Activated CD4-positive, CD25-positive, alpha-beta regulatory T cell treated with anti-CD3 and anti-CD28 coated beads, Interleukin-2, amount 50 U/mL, for 72 hours (primary cell): ENCODE data around the gene CLCN6.

Source experiments
- DNase-seq: peaks from one replicate; pipeline ENCODE4 v3.0.0; 2021

The CLCN6 gene

DNA sequence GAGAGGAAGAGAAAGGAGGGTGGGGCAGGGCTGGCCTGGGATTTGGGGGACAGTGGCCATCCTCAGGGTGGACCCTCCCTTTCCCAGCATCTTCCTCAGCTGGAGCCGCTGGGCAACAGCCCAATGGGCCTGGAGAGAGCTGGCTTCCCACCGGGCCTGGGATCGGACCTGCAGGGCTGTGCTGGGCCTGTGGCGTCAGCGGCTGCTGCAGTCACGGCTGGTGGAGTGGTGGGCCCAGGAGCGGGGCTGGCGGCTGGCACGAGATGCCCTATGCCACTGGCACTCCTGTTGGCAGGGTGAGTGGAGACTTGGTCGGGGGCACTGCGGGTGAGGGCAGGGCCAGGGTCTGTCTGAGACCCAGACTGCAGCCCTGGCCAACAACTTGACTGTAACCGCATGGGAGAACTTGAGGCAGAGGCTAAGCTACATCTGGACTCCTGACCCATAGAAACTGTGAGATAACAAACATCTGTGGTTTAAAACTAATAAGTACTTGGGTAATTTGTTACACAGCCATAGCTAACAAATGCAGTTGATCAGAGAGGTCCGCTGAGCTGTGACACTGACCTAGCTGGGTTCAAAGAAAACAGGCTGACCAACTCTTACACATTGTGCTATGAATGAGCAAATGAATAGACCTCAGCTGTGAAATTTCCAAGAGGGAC lies 26.1 kb upstream of the CLCN6 start:
- no peak for DNase-seq

DNA sequence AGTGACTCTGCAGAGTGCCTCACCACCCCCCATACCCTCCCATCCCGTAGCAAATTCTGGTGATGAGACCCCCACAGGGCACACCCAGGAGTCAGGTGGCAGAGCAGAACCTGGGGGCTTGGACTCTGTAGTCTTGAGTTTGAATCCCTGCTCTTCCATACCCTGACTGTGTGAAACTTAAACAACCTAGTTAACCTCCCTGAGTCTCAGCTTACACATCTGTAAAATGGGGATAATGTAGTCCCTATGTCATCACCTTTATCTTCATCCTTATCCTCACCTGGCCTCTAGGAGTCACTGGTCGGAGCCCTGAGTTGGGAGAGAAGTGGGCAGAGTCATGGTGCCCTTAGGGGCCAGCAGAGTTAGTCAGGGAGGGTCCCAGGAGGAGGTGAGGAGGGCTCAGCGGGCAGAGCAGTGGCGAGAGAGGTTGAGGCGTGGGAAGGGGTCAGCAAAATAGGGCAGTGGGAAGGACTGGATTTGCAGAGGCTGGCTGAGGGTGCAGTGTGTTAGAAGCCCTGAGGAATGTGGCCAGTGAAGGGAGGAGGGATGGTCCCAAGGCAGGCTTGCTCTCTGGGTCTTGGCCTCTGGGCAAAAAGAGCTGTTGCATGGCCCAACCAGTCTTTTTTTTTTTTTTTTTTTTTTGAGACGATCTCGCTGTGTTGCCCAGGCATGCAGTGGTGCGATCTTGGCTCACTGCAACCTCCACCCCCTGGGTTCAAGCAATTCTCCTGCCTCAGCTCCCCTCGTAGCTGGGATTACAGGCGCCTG lies 25.4 kb upstream of the CLCN6 start:
- no peak for DNase-seq

DNA sequence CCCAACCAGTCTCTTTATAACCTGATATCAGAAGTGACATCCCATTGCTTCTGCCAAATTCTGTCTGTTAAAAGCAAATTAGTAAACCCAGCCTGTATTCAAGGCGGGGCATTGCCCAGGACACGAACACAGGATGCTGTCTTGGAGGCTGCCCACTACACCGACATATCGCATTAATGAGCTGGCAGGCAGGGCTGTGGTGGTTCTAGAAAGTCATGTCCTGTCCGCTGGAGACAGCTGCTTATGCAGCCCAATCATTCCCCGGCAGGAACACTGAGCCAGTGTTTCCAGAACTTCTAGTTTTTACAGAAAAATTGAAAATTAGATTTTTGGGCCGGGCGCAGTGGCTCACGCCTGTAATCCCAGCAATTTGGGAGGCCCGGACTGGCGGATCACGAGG lies 24.7 kb upstream of the CLCN6 start:
- no peak for DNase-seq

GRCh38 chr1:11782127-11782708 lies 23.8 kb upstream of the CLCN6 start:
- no peak for DNase-seq

GRCh38 chr1:11783556-11783955 lies 22.4 kb upstream of the CLCN6 start:
- DNase-seq: no peak

DNA sequence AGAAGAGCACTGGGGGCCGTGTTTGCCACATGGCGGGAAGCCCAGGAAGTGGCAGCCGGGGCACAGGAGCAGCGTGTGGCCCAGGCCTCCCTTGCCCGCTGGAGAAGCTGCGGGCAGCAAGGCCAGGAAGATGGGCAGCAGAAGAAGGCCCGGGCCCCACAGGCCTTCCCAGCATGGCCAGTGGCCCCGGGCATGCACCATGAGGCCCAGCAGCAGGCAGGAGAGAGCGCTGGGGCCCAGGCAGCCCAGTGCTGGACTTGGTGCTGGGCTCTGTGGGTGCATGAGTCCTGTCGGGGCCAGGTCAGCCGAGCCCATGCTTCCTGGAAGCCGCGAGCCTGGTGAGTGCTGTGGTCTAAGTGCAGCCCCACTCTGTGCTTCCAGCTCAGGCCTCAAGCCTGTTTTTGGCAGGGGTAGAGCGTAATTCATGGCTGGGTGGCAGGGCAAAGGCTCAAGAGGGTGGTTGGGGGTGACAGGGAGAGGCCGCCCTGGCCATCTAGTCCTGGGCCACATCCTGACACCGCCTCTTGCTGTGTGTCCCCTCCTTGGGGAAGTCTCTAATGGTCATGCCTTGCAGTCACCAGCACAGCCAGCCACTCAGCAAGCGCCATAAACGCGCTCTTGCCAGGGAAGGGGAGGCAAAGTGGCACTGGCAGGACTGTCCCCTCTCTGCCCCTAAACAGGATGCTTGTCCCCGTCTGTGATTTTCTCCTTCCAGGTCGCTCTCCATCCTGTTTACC lies 21.6 kb upstream of the CLCN6 start:
- no peak for DNase-seq

- peak; percentile 61 for DNase-seq
Measured at GRCh38 chr1:11784993-11785769, 20.8 kb upstream of the CLCN6 start.

GRCh38 chr1:11786168-11786567 lies 19.8 kb upstream of the CLCN6 start:
- DNase-seq: no peak

DNA sequence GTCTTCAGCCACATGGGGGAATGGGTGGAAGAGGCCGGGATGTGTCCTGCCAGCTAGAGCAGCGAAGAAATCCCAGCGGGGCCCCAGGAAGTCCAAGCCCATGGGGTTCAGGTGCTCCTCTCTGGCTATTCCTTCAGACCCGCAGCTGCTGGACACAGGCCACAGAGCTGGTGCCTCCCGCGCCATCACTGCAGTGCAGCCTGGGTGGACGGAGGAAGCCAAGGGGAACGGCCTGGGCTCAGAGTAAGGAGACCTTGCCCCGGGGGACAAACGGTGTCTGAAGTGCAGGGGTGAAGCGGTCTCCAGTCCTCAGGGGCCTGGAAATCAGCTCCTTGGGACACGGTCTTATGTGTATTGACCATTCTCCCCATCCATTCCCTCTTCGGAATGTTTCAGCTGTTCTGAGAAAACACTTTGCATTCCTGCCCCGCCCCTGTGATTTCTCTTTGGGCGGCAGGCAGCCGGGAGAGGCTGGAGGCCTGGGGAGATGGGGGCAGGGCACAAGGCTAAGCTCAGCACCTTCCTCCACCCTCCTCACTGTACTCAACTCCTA lies 18.7 kb upstream of the CLCN6 start:
- no peak for DNase-seq

- no peak for DNase-seq
Measured at GRCh38 chr1:11787804-11788436, 18.1 kb upstream of the CLCN6 start.

DNA sequence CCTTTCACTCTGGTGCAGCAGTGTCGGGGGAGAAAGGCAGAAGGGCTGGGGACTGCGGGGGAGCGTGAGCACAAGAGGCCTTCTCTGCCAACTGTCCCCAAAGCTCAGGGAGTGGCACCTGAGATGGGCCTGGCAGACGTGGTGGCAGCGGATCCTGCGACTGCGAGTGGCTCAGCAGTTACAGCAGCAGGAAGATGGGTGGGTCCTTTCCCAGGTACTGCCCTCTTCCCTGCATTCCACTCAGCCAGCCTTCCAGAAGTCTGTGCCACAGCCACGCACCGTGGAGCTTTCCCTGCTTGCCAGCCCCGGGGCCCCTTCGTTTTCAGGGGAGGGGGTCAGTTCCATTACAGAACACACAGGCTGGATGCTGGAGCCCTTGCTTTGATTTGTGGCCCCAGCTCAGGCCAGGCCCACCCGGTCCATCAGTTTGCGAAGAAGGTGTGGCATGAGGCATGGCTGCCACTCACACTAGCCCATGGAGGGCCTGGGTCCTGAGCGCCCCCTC lies 17.4 kb upstream of the CLCN6 start:
- DNase-seq: no peak

DNA sequence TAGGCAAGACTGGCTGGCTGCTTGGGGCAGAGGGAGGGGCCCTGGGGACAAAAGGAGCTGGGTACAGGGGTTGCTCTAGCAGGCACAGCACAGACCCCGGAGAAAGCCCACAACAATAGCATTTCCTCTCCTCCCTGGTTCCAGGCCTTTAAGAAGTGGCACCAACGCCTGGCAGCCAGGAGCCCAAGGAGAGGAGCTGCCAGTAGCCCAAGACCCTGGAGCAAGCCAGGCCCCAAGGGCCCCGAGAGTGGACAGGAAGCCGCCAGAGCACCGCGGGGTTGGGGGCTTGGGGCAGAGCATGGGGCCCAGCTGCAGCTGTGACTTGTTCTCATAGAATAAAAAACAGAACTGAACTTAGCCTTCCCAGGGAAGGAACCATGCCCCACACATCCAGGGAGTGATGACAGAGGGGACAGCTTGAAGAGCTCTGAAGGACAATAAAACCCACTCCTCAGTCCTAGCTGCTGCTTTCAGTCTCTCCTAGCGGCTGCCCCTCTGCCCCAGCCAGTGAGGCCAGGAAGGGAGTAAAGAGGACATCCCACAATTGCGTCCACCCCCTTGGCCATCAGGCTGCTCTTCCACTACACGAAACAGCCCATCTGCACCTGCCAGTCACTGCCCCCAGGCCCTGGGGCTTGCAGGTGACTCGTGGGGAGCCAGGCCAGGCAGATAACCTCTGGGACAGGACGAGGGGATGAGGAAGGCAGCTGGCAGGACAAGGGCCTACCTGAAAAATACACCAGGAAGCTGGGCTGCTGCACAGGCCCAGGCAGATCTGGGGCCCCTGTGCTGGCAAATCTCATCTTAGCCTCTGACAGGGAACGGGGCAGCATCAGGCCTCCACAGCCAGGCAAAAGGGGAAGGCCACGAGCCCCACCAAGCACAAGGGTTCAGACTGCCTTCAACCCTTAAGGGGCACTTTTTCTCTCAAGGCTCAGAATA lies 16.6 kb upstream of the CLCN6 start:
- no peak for DNase-seq

DNA sequence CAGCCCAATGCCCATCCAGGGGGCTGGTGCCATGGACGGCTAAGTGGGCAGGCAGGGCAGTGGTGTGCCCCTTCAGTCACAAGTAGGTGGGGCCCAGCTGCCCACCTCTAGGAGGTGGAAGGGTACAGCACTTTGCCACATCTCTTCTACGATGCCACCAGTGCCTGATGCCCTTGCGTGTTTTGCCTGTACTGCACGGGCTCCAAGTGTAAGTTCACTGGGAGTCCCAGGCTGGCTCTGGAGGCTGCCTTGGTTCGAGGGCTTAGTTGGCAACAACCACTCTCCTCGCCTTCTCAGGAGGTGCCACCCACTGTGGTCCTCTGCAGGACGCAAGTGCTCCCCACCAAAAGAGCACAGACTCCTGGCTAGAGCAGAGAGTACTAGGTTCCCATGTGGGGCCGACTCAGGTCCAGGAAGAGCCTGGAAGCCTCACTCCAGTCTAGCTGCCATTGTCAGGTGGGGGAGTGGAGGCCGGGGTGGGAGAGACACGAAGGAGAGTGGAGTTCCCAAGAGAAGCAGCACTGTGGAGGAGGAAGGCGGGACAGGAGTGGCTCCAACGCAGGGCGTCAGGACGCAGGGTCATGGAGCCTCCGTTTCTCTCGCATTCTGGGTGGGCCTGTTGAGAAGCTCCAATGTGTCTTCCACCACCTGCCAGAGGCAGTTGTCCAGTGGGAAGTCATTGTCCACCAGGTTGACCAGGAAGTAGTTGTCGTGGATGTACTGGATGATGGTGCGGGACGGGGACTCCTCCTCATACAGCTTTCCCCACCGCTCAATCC lies 15.7 kb upstream of the CLCN6 start:
- DNase-seq: no peak

DNA sequence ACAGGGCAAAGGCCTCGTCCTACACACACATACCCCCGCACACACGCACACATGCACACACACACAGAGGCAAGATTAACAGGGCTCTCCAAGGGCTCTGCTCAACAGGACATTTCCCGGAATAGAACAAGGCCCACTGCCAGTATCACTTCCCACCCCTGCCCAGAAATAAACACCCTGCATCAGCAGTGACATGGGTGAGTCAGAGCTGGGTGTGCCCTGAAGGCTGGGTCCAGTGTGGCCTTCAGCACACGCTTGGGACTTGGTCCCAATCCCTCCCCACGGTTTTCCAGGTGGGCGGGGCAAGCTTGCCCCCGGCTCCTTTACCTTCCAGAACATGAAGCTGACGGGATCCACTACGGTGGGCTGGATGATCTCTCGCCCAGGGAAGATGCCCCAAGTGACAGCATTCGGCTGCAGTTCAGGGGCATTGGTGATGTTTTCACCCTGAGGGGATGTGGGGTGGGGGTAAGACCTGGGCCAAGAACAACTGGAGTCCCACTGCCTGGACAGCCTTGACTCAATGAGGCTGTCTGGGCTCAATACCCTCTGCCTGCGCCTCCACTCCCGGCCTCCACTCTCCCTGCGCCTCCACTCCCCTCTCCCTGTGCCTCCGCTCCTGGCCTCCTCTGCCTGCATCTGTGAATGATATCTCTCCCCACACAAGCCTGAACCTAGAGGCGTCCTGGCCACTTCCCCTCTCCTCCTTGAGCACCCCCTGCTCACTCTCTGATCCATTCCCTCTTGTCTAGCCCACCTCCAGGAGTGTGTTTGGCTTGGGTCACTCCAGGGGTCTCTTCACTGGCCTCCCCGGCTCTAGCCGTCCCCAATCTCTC lies 14.9 kb upstream of the CLCN6 start:
- no peak for DNase-seq

DNA sequence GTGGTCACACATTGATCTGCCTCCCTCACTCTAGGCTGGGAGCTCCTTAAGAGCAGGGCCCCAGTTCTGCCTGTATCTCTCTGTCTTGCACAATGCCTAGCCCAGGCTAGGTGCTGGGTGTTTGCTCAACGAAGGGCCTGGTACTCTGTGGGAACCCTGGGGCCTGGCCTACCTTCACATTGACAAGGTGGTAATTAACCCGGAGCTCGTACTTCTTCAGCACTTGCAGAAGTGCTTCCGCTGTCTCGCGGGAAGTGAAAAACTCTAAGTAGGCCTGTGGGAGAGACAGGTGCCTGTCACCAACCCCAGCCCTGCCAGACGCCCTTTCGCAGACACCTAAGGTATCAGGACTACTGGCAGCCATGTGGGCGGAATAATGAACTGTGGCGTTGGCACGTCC lies 13.9 kb upstream of the CLCN6 start:
- no peak for DNase-seq

DNA sequence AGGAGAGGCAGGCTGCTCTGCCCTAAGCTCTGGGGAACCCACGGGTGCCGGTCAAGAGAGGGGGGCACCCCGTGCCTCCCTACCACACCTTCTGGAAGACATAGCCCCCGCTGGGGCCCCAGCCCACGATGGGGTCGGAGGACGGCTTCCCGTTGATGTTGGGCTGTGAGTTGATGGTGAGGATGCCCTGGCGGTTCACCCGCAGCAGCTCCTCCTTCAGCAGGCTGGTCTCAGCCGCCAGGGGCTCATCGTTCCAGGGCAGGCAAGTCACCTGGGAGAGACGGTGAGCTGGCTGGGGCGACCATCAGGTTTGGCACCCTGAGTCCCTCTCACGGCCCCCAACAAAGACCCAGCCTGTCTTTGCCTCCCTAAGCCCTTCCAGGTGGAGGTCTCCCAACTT lies 12.2 kb upstream of the CLCN6 start:
- no peak for DNase-seq

DNA sequence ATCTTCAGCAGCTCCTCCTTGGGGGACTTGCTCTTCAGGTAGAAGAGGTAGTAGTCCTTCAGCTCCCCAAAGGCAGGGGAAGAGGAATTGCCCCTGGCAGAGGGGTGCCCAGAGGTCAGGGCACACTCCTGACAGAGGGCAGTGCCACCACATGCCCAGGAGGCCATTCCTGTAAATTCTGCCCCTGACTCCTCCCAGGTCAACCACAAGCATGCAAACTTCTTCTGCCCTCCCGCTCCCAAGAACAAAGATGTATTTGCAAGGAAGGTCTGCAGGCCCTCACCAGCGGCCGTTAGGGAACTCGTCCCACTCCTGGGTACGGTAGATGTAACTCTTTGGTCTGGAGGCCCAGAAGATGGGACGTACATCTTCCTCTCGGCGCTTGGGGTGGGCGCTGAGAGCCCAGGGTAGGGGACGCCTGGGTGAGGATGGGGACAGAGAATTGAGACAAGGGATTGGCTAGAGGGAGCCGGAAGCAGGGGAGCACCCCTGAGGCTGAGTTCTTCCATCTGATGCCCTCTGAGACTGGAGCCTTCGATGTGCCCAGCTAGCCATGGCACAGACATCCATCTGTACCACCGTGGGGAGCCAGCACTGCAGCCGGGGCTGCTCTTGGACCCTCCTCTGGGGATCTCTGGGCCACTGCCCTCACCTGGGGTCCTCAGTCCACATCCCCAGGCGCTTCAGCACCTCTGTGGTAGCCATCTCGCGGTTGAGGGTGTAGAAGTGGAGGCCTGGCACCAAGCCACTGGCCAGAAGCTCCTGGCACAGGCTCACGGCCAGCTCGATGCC lies 11.3 kb upstream of the CLCN6 start:
- no peak for DNase-seq
